ENCODE data around the gene SLC39A11.

- no peak for TF ChIP-seq BHLHE40 (IDR thresholded peaks at IDR 0.05; ENCODE audit: borderline replicate concordance)
- TF ChIP-seq ZNF384 (IDR thresholded peaks at IDR 0.05): no peak
- TF ChIP-seq ELF4 (IDR thresholded peaks at IDR 0.05): no peak
- no peak for TF ChIP-seq NFRKB (IDR thresholded peaks at IDR 0.05)
- TF ChIP-seq FOXA1 (IDR thresholded peaks at IDR 0.05): no peak
- no peak for TF ChIP-seq FOXM1 (IDR thresholded peaks at IDR 0.05; ENCODE audit: borderline replicate concordance)
- no peak for TF ChIP-seq FOXK2 (IDR thresholded peaks at IDR 0.05)
- no peak for TF ChIP-seq PKNOX1 (IDR thresholded peaks at IDR 0.05)
- TF ChIP-seq SP1 (IDR thresholded peaks at IDR 0.05): no peak
- no peak for TF ChIP-seq L3MBTL2 (conservative IDR thresholded peaks at IDR 0.05)
- no peak for TF ChIP-seq LEF1 (IDR thresholded peaks at IDR 0.05; ENCODE audit: borderline replicate concordance)
- TF ChIP-seq HDGF (IDR thresholded peaks at IDR 0.05; ENCODE audit: borderline replicate concordance): no peak
- no peak for TF ChIP-seq TARDBP (IDR thresholded peaks at IDR 0.05)
Observed at GRCh38 chr17:73069841-73070240, 22.6 kb downstream of the SLC39A11 start.
